ENCODE results near the gene NDUFB1.

NDUFB1 gene

GRCh38 chr14:92093320-92093719, 28.2 kb downstream of the NDUFB1 start:
- no peak for DNase-seq (ENCODE audit: low spot score)

GRCh38 chr14:92088494-92088893, 33.0 kb downstream of the NDUFB1 start:
- no peak for DNase-seq (ENCODE audit: low spot score)

- DNase-seq (ENCODE audit: low spot score), result no peak
These were observed 47.0 kb downstream of the NDUFB1 start for GRCh38 chr14:92074555-92074954.
